SIG-M5 (cell line): ENCODE data around the gene PRRC1.
"Not testable (repeated sequence)": the region's sequence is repeated elsewhere in the genome, so short reads cannot be mapped to it uniquely, and the experiment has no call there.

Experiments used
- DNase-seq: peaks from one replicate; lab custom pipeline; 2025; lab: John Stamatoyannopoulos, UW

Gene PRRC1

DNA sequence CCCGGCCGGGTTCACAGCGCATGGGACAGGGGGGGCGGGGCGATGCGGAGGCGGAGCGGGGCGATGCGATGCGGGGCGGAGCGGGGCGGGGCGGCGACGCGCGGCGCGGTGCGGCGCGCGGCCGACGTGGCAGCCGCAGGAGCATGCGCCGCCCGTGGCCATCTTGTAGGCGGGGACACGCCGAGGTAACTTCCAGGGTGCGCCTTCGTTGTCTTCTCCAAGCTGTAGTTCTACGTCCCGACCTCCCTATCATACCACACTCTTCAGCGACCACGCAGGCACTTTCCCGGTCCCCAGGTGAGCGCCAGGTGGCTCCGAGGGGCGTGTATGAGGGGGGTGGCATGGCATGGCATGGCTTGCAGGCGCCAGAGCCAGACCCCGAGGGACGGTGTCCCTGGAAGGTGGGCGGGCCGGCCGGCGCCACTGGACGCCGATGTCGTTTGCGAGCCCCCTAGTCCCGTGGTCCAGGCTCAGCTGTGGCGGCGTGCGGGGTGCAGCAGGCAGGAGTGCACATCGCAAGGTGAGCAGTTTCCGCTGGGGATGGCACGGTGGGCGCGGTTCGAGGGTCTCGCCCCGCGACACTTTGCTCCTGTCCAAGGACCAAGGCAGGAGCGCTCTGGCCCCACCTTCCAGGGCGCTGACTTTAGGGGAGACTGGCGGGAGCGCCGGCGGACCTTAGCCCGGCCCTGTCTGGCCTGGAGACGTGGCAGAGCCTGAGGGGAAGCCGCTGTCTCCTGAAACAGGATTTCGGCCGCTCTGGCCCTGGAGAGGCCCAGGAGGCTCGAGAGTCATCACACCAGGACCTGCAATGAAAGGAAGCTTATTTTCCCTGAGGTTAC, at the start of gene PRRC1:
Gene PRRC1, plus strand, starts transcription at position 161 of the 839 bp plus-strand sequence. CDS start 5,840 bp downstream, outside the sequence.
- DNase-seq: peak; percentile 31

DNA sequence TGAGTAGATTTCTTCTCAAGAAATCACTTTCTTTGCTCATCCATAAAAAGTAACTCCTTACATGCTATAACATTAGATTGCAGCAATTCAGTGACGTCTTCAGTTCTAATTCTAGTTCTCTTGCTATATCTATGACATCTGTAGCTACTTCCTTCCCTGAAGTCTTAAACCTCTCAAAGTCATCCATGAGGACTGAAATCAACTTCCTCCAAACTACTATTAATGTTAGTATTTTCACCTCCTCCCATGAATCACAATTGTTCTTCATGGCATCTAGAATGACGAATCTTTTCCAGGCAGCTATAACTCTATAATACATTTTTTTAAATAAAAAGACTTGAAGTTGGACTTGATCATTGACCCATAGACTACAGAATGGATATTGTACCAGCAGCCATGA, 46.2 kb upstream of the PRRC1 start:
- no peak for DNase-seq

DNA sequence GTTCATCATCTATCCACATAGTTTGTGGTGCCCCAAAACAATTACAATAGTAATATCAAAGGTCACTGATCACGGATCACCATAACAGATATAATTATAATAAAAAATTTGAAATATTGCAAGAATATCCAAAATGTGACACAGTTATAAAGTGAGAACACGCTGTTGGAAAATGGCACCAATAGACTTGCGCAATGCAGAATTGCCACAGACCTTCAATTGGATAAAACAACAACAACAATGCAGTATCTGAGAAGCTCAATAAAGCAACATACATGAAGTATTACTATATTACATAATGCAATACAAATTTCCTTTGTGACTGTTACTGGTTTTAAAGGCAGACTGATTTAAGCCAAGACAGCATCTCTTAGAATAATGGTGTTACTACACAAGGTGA, 44.7 kb upstream of the PRRC1 start:
- DNase-seq: no peak

DNA sequence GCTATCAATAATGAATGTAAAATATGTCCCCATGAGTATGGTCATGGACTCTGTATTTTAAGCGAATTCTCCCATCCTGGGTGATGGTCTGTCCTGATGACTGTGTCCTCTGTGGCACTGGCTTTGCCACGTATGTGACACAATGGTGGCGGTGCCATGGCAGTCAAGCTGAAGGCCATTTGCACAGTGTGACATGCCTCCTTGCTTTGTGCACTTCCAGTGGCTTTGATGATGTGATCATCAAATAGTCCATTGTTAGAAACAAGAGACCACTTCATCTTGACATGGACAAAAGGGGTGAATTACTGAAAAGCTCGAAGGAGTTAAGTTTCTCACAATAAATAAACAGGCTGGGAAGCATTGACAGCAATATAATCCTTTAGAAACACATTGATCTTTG, 31.0 kb upstream of the PRRC1 start:
- no peak for DNase-seq

DNA sequence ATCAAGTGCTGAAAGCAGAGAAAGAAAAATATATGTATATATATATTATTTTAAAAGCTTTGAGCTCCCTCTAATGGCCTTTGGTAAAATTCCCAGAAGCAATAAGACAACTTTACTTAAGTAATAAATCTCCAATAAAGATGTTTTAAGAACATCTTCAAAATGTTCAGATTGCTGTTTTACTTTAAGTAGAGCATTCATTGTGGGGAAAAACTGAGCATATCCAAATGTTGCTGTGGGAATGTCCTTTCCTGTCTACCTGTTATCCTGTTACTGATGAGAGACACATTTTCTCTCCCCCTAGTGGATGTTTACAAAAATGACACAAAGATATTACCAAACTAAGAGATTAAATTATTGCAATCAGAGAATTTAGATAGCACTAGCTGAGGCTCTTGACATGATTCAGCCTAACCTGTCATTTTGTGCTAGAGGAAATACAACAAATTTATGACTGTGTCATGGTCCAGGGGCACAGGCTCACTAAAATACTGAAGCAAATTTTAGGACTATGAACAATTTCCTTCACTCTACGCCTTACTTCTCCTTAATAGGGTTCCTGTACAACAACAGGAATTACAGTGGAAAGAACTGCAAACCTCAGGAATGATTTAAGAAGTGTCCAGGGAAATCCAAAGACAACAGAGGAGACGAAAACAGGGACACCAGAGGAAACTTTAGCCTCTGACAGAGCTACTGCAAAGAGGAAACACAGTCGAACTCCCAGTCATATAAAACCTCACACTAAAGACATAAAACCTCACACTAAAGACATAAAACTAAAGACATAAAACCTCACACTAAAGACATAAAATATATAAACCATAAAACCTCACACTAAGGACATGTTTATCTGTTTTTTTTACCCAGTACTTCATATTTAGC, 24.3 kb upstream of the PRRC1 start:
- no peak for DNase-seq

DNA sequence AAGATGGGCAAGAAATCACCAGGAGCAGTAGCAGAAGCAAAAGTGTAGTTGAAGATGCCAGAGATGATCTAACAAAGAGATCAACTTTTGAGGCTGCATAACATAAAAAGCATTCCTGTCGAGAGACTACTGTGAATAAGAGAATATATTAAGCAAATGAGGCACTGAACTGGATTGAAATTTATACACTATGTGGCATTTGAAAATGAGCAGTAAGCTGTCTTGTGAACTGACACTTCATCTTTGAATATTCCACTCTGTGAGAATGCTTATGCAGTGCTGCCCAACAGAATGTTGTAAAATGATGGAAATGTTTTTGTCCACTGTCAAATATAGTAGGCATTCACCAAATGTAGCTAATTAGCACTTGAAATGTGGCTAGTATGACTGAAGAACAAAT, 18.9 kb upstream of the PRRC1 start:
- DNase-seq: no peak

DNA sequence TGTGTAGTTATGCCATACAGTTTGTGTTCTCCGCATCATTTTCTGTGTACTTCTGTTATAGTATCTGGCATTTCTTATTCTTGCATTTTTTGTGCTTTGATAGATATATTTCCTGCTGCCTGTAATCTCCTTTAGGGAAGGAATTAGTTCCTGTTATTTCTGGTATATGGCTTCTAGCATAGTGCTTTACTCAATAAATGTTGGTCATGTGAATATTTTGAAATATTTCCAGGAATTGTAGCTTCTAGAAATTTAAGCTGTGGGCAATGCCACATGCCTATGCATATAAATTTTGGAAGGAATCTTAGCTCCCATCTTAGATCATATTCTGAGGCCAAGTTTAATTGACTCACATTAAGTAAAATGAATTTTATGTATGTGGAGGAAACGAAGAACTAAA, 11.5 kb upstream of the PRRC1 start:
- no peak for DNase-seq

DNA sequence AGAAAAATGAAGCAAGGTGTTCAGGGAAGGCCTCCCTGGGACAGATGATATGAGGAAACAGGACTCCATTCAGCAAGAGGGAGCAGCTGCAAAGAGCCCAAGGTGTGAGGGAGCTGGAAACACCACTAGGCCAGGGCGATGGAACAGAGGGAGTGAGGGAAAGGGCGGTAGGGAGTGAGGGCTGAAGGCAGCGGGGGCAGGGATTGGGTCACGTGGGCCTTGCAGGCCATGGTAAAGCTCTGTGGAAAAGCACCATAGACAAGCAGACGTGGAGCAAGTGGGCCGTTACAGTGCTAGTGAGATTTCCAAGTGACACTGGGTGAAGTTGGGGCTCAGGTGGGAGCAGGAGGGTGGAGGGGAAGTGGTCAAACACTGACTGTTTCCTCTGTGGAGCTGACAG, 10.8 kb upstream of the PRRC1 start:
- no peak for DNase-seq

DNA sequence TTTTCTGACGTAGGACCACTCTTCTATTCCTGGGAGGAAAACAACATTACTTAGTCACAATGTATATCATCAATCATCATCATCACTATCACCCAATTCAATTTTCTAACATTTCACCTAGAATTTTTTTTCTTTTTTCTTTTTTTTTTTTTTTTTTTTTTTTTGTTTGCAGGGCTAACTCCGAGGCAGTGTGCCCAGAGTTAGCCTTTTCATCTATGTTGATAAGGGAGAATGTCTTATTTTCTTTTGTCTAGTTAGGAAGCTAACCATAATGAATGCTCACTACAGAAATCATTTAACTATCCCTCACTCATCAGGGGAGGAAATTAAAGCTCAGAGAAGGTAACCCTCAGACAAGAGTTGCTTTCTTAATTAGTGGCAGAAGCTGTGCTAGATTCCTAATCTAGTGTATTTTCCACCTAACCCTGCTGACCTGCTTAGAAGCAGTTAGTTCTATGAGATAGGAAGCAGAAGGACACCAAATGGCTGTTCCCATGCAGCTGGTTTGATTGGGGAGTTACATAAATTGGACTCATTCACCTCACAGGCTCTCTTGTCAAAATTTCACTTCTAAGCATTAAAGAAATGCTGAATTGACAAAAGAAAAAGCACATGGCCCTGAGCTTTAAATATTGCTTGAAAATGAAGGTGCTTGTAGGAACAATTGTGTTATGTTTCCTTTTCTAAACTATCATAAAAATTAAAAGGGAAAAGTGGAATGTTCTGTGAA, 8.6 kb upstream of the PRRC1 start:
- DNase-seq: no peak

DNA sequence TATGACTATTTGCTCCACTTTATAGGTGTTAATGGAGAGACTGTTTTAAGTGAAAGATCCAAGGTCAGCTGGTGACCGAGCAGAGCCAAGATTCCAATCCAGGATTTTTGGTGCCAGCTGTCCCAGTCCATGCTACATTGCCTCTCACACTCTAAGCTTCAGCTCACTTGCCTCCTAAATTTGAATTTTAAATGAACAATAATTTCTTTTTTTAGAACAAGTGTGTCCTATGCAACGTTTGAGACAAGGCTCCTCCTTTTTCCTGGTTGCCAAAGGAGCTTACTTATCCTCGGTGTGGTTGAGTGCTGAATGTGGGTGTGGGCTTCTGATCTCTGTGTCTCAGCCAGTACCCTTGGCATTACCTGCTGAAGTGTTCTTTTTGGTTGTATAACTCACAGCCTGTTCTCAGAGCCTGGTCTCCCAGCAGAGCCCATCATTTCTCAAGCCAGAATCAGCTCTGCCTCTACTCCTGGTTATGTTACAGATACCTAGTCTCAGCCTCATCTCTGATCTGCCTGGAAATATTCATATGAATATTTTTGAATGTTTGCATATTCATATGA, 4.0 kb upstream of the PRRC1 start:
- DNase-seq: no peak

DNA sequence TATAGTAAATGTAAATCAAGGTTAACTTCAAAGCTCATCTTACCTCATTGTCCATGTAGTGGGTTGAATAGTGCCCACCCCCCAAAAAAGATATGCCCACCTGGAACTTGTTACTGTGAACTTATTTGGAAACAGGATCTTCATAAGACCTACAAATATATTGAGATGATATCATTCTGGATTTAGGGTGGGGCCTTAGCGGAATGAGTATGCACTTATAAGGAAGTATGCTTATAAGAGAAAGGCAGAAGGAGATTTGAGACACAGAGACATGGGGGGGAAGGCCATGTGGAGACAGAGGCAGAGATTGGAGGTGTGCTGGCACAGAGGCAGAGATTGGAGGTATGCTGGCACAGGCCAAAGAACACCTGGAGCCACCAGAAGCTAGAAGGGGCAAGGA, 2.6 kb upstream of the PRRC1 start:
- DNase-seq: no peak

DNA sequence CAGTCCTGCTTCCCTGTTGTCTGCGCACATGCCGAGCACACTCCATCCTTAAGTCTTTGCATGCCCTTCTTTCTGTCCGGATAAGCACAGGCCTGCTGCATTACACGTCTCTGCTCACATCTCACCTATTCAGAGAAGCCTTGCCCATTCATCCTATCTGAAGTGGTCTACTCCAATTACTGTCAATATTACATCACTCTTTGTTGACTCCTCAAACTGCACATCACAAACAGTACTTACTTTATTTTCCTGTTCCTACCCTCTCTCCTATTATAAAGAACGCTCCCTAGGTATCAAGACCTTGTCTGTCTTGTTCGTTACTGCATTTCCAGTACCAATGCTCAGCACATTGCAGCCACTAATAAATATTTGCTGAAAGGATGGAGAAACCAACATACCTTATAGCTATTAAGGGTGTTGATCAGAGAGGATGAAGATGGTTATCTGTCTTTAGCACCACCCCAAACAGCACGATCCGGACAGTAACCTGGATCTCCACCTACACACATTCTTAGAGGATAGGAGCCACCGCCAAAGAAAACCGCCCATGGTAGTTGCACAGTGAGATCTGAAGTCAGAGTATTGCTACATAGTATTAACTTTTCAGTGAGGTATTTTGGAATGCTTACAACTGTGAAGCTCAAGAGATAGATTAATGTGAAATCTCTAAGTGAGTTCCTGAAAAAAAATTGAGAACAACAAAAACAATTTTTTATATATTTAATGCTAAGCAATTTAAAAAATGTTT, 1.6 kb upstream of the PRRC1 start:
- DNase-seq: no peak

DNA sequence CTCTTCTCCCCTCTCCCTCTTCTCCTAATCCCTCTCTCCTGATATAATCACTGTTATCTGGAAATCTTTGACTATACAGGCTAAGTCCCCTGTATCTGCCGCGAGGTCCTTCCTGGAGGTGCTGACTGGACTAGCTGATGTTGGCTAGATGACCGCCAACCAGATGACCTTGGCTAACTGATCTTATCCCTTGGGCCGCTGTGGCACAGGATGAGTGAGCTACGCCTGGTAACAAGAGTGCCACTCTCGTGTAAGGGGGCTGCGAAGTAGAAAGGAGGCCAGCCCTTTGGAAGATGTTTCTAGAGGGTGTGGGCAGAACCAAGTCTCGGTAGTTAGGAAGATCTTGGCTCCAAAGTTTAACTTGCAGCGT, 345 bp upstream of the PRRC1 start:
- DNase-seq: no peak

DNA sequence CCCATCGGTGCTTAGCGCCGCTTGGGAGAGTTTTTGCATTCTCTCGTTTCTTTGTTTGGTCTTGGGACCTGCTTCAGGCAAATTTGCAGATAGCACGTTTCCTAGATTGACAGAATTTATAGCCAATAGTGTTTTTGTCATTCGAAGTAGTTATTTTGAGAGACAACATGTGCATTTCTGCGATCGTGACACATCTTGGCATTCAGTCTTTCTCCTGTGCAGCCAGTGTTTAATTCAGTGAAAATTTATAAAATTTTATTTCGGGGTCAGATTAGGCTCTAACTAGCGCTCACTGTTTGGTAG, 830 bp downstream of the PRRC1 start:
- no peak for DNase-seq

DNA sequence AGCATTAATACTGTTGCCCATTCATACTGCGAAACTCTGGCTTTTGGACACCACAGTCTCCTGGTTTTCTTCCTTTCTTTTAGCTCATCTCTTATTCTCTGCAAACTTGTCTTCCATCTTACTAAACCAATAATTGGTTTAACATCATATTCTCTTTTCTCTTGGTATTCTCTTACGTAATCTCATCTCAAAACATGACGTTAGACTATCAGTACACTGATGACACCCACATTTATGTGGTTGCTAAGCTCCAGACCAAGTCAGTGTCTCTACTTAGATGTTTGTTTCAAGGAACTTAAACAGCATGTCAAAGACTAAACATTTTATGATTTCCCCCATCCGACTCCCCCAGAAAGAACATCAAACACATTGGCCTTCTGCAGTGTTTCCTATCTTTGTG, 2.1 kb downstream of the PRRC1 start:
- no peak for DNase-seq

DNA sequence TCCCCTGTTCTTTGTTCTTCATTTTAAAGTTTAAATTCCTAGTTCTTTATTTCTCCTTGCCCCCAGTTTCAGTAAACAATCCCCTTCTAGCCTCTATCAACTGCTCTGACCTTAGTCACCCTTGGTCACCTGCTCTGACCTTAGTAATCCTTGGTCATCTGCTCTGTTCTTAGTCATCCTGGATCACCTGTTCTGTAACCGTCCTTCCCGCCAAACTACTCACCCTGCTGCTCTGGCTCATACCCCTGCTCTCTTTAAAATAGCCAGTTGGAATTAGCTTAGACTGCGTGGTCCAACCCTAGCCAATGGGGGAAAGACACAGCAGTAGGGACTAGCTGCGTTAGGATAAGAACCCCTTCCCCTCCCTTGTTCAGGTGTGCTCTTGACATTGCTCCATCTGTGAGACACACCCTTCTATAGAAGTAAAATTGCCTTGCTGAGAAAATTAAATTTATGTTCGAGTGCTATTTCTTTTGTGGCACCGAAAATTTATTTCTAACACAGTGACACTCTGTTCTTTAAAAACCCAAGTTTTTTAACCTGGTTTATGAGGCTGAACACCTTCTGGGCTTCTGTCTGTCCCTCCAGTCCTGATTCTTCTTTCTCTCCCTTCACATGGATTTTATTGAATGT, 3.8 kb downstream of the PRRC1 start:
- DNase-seq: no peak

DNA sequence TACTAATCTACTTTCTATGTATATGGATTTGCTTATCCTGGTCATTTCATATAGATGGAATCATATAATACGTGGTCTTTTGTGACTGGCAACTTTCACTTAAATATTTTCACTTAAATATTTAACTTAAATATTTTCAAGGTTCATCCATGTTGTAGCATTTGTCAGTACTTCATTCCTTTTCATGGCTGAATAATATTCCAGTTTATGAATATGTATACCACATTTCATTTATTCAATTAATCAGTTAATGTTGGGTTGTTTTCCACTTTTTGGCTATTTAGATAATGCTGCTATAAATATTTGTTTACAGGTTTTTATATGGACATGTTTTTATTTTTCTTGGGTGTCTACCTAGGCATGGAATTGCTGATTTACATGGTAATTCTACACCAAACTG, 7.7 kb downstream of the PRRC1 start:
- DNase-seq: no peak

DNA sequence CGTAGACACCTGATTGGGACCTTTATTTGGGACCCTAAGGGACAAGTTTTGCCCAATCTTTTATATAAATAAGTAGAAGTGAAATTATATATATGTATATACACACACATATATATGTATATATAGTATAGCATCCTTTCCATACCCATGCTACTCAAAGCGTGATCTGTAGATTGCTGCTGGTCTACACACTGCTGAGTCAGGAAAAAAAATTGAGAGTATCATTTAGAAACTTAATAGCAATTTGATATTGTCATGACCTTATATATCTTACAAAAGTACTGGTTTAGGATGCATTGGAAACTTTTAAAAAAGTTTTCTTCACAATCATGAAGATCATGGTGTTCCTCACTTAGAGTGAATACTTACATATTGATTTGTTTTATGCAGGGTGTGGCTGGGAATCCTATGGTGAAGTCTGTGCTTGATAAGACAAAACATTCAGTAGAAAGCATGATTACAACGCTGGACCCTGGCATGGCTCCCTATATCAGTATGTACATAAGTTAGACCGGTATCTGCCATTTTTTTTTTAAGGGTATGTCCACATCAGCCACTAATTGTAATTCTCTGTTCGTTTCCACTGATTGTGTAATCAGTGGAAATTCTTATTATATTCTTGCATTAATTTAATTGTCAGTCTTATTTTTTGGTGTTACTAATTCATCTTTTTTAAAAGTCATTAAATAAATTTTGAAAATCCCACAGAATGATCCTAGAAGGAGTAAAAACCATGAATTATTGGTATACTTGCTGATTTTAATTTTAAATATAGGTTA, 12.7 kb downstream of the PRRC1 start:
- no peak for DNase-seq

DNA sequence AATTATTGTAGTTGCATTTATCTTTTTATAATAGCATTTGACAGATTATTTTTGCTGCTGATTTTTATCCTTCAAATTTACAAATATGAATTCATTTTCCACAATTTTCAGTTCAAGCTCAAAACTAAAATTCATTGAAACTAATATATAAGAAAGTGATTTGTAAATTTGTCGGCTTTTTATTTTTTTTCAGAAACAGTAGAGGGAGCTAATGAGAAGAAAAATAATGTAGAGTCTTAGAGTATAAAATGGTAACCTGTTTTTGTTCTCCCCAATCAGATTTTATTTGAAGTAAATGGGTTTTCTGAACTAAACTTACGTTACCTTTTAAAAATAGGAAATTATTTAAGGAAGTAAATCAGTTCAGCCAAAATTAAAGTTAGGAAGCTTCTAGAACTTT, 19.2 kb downstream of the PRRC1 start:
- DNase-seq: no peak

DNA sequence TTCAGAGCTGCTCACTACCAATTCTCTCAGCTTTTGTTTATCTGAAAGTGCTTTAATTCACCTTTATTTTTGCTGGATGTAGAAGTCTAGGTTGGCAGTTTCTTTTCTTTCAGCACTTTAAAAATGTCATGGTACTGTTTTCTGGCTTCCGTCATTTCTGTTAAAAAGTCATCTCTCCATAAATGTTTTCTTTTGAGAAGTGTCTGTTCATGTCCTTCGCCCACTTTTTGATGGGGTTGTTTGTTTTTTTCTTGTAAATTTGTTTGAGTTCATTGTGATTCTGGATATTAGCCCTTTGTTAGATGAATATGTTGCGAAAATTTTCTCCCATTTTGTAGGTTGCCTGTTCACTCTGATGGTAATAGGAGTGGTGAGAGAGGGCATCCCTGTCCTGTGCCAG, 23.1 kb downstream of the PRRC1 start:
- not testable (repeated sequence) for DNase-seq
